Glutamatergic neuron (in vitro differentiated cells): ENCODE data around the gene B3GAT1. TPM values are rescaled to one million over a fixed set of nuclear protein-coding genes. Genes with fewer than 3 reads are reported as not detected.

ENCODE experiments used
- DNase-seq: peaks from one replicate; pipeline ENCODE4 v3.0.0; 2022
- H3K27ac Mint-ChIP-seq: one replicate; pipeline ENCODE4 v1.8.0; 2020; ENCODE audit warnings: mild to moderate bottlenecking, mixed read lengths, inconsistent platforms; ENCODE audit not compliant: unreplicated experiment
- H3K27me3 Mint-ChIP-seq: one replicate; pipeline ENCODE4 v1.8.0; 2020; ENCODE audit warnings: mild to moderate bottlenecking, moderate library complexity, mixed read lengths, inconsistent platforms; ENCODE audit not compliant: unreplicated experiment
- H3K36me3 Mint-ChIP-seq: one replicate; pipeline ENCODE4 v1.8.0; 2020; ENCODE audit warnings: mild to moderate bottlenecking, mixed read lengths, inconsistent platforms; ENCODE audit not compliant: unreplicated experiment
- H3K4me1 Mint-ChIP-seq: one replicate; pipeline ENCODE4 v1.8.0; 2020; ENCODE audit warnings: mild to moderate bottlenecking, low read depth, mixed read lengths, inconsistent platforms; ENCODE audit not compliant: unreplicated experiment
- H3K4me3 Mint-ChIP-seq: one replicate; pipeline ENCODE4 v1.8.0; 2020; ENCODE audit warnings: mild to moderate bottlenecking, mixed read lengths, inconsistent platforms; ENCODE audit not compliant: unreplicated experiment
- H3K9me3 Mint-ChIP-seq: one replicate; pipeline ENCODE4 v1.8.0; 2020; ENCODE audit warnings: mild to moderate bottlenecking, moderate library complexity, mixed read lengths, inconsistent platforms; ENCODE audit not compliant: unreplicated experiment
- CTCF ChIP-seq: fragments of 200-600 bp; sonication (generic); IDR thresholded peaks from one replicate; pipeline ENCODE4 v1.5.0; 2021; ENCODE audit not compliant: partially characterized antibody, unreplicated experiment
- total RNA-seq: library from RNA; stranded (reverse); fragmentation: NEBNext Ultra II Directional; extraction: Animal tissue kit (Norgen Biotek cat#: 25700); gene quantifications from one replicate; pipeline ENCODE4 v1.2.1, GENCODE V29; 2021; ENCODE audit not compliant: unreplicated experiment

The B3GAT1 gene
- total RNA-seq, 1 donor from 2014 or later, result 240 TPM

- no peak for TF ChIP-seq CTCF
- peaks cover 11% of the 10 kb centered on the region for H3K4me1 Mint-ChIP-seq
- H3K9me3 Mint-ChIP-seq, result peaks cover 3% of the 10 kb centered on the region
- no peak overlapping the region for H3K27ac Mint-ChIP-seq
- peaks cover 3% of the 10 kb centered on the region for H3K27me3 Mint-ChIP-seq
- peaks cover 6% of the 10 kb centered on the region for H3K36me3 Mint-ChIP-seq
- no peak overlapping the region for H3K4me3 Mint-ChIP-seq
- no peak for DNase-seq
Observed at GRCh38 chr11:134356656-134357544, 55.1 kb downstream of the B3GAT1 start.

- no peak overlapping the region for H3K27ac Mint-ChIP-seq
- H3K27me3 Mint-ChIP-seq, result peaks cover 3% of the 10 kb centered on the region
- peaks cover 3% of the 10 kb centered on the region for H3K9me3 Mint-ChIP-seq
- H3K4me3 Mint-ChIP-seq, result no peak overlapping the region
- H3K36me3 Mint-ChIP-seq, result peaks cover 3% of the 10 kb centered on the region
- TF ChIP-seq CTCF, result no peak
- DNase-seq, result no peak
- H3K4me1 Mint-ChIP-seq, result peaks cover 8% of the 10 kb centered on the region
Observed at GRCh38 chr11:134355656-134356055, 56.4 kb downstream of the B3GAT1 start.

- DNase-seq, result no peak
- Mint-ChIP-seq H3K4me1 (peaks cover 7% of the 10 kb centered on the region), H3K36me3 (peaks cover 3% of the 10 kb centered on the region), H3K9me3 (peaks cover 3% of the 10 kb centered on the region), H3K27me3 (peaks cover 3% of the 10 kb centered on the region), H3K4me3 (no peak overlapping the region), H3K27ac (no peak overlapping the region)
- no peak for TF ChIP-seq CTCF
Observed at GRCh38 chr11:134355136-134355535, 56.9 kb downstream of the B3GAT1 start.

- TF ChIP-seq CTCF, result no peak
- no peak overlapping the region for H3K4me3 Mint-ChIP-seq
- DNase-seq, result no peak
- no peaks in the 10 kb centered on the region for H3K27me3 Mint-ChIP-seq
- H3K4me1 Mint-ChIP-seq, result no peaks in the 10 kb centered on the region
- no peak overlapping the region for H3K27ac Mint-ChIP-seq
- H3K9me3 Mint-ChIP-seq, result peaks cover 2% of the 10 kb centered on the region
- peaks cover 3% of the 10 kb centered on the region for H3K36me3 Mint-ChIP-seq
Observed at GRCh38 chr11:134352111-134352510, 59.9 kb downstream of the B3GAT1 start.

GRCh38 chr11:134350381-134350780, 61.7 kb downstream of the B3GAT1 start:
- H3K4me3 Mint-ChIP-seq, result no peak overlapping the region
- peaks cover 3% of the 10 kb centered on the region for H3K36me3 Mint-ChIP-seq
- DNase-seq, result no peak
- peaks cover 2% of the 10 kb centered on the region for H3K9me3 Mint-ChIP-seq
- TF ChIP-seq CTCF, result no peak
- H3K4me1 Mint-ChIP-seq, result no peaks in the 10 kb centered on the region
- H3K27me3 Mint-ChIP-seq, result no peaks in the 10 kb centered on the region
- H3K27ac Mint-ChIP-seq, result no peak overlapping the region
